PC-3 (cell line): ENCODE data around the gene ABLIM2.

ENCODE experiments used
- EZH2 ChIP-seq: fragments of 300-600 bp; sonication (generic); IDR thresholded peaks from one replicate; pipeline ENCODE4 v1.6.1; 2017; ENCODE audit warnings: antibody characterized with exemption, mild to moderate bottlenecking, low read length; ENCODE audit not compliant: unreplicated experiment
- EZH2phosphoT487 ChIP-seq: fragments of 300-600 bp; sonication (generic); IDR thresholded peaks from 2 replicates; pipeline ENCODE4 v1.6.1; 2018; ENCODE audit warnings: mild to moderate bottlenecking, antibody characterized with exemption, low read length, borderline replicate concordance
- TF ChIP-seq, protein P1 (sequence below): fragments of 300-600 bp; sonication (generic); conservative IDR thresholded peaks from 2 replicates; pipeline ENCODE4 v1.5.1; 2017; ENCODE audit warnings: antibody characterized with exemption, low read depth, mild to moderate bottlenecking, low read length

DNA sequence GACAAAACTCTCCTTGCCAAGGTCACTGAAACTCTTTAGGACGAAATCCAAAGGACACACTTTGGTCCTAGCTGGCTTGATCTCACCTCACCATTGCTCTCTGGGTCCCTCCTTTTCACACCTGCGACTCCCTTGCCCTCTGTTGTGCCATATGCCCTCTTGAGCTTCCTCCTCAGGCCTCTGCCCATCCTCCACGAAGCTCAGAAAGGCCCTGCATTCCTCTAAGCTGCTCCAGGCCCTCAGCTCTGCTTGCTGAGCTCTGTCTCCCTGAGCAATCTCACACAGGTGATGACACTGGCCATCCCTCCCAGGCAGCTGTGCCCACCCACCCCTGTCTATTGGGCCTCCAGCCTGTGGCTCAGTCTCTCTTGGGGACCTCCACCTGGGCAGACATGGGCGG, 208.9 kb downstream of the ABLIM2 start:
- TF ChIP-seq, protein P1, sequence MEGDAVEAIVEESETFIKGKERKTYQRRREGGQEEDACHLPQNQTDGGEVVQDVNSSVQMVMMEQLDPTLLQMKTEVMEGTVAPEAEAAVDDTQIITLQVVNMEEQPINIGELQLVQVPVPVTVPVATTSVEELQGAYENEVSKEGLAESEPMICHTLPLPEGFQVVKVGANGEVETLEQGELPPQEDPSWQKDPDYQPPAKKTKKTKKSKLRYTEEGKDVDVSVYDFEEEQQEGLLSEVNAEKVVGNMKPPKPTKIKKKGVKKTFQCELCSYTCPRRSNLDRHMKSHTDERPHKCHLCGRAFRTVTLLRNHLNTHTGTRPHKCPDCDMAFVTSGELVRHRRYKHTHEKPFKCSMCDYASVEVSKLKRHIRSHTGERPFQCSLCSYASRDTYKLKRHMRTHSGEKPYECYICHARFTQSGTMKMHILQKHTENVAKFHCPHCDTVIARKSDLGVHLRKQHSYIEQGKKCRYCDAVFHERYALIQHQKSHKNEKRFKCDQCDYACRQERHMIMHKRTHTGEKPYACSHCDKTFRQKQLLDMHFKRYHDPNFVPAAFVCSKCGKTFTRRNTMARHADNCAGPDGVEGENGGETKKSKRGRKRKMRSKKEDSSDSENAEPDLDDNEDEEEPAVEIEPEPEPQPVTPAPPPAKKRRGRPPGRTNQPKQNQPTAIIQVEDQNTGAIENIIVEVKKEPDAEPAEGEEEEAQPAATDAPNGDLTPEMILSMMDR, result no peak
- no peak for TF ChIP-seq EZH2
- TF ChIP-seq EZH2phosphoT487, result no peak
